ENCODE measurements around the gene CLK3. TPM values are rescaled to one million over a fixed set of nuclear protein-coding genes. Genes with fewer than 3 reads are reported as not detected.

Gene CLK3
- total and polyA plus RNA-seq, 10 of the 15 experiments (the other 5 are each of a cell fraction or from before 2014, with no cell fraction given): 3.3 to 169 (median 66.2) TPM

- no peak for TF ChIP-seq CEBPZ (IDR thresholded peaks at IDR 0.05; ENCODE audit: low read depth, low read length)
- TF ChIP-seq MTA3 (IDR thresholded peaks at IDR 0.05; ENCODE audit: borderline replicate concordance, low read length): no peak
- no peak for TF ChIP-seq NFXL1 (IDR thresholded peaks at IDR 0.05; ENCODE audit: borderline replicate concordance)
- TF ChIP-seq USF2 (IDR thresholded peaks at IDR 0.05; ENCODE audit: borderline replicate concordance, low read depth, low read length): no peak
- TF ChIP-seq SUPT20H (IDR thresholded peaks at IDR 0.05; ENCODE audit: borderline replicate concordance, control insufficient read depth, low read depth, low read length): no peak
- TF ChIP-seq SIX5 (IDR thresholded peaks at IDR 0.05; ENCODE audit: low read depth, low read length, severe bottlenecking): no peak
- no peak for TF ChIP-seq NRF1 (conservative IDR thresholded peaks at IDR 0.05; ENCODE audit: low read depth, low read length)
- no peak for TF ChIP-seq CTCF (IDR thresholded peaks at IDR 0.05 in 2 of 3, conservative IDR thresholded peaks at IDR 0.05 in 1 of 3; ENCODE audit: control insufficient read depth in 2 of 3, extremely low read depth in 1 of 3, insufficient read depth in 1 of 3, low read depth in 3 of 3, low read length in 3 of 3)
- no peak for TF ChIP-seq POLR2AphosphoS2 (IDR thresholded peaks at IDR 0.05; ENCODE audit: low read depth, low read length)
These were observed 10.1 kb downstream of the CLK3 start (continued) for GRCh38 chr15:74625693-74626092.
